Measurements from ENCODE around the gene KAT8. TPM values are rescaled to one million over a fixed set of nuclear protein-coding genes. Genes with fewer than 3 reads are reported as not detected.

Gene KAT8
- total and polyA plus RNA-seq, 2 of the 13 experiments (the other 11 are each of a cell fraction or from before 2014, with no cell fraction given) = 79.0 to 84.2 TPM

- TF ChIP-seq ZBTB40 (IDR thresholded peaks at IDR 0.05) (no peak), ZBTB40 (CRISPR knock-in tag; IDR thresholded peaks at IDR 0.05) (0 out of 2 replicates have a peak, but pooled peaks have one; percentile 11), NRL (CRISPR knock-in tag; IDR thresholded peaks at IDR 0.05; ENCODE audit: borderline replicate concordance) (0 out of 2 replicates have a peak, but pooled peaks have one; percentile 20), CENPT (CRISPR knock-in tag; IDR thresholded peaks at IDR 0.05; ENCODE audit: low read depth) (0 out of 2 replicates have a peak, but pooled peaks have one; percentile 44), ZNF644 (CRISPR knock-in tag; IDR thresholded peaks at IDR 0.05; ENCODE audit: low read depth) (no peak), HNRNPUL1 (IDR thresholded peaks at IDR 0.05; ENCODE audit: low read depth, low read length) (no peak), ZNF747 (CRISPR knock-in tag; IDR thresholded peaks at IDR 0.05; ENCODE audit: borderline replicate concordance) (no peak), ZNF484 (CRISPR knock-in tag; IDR thresholded peaks at IDR 0.05; ENCODE audit: borderline replicate concordance, low read depth) (no peak)
Observed at GRCh38 chr16:31110106-31111034, 7.1 kb upstream of the KAT8 start (continued).

Measured in HepG2 (cell line).